GM12878 (cell line): ENCODE measurements around the gene RRBP1. TPM values are rescaled to one million over a fixed set of nuclear protein-coding genes. Genes with fewer than 3 reads are reported as not detected.

Experiments used
- ATF7 ChIP-seq: fragments of 450-650 bp; IDR thresholded peaks from 2 replicates; pipeline ENCODE4 v1.6.1; 2016; ENCODE audit warnings: low read depth, mild to moderate bottlenecking
- CBX3 ChIP-seq: fragments of 200-600 bp; sonication (generic); IDR thresholded peaks from 2 replicates; pipeline ENCODE4 v1.6.1; 2016; ENCODE audit warnings: low read depth, borderline replicate concordance
- CBX5 ChIP-seq: sonication (generic); IDR thresholded peaks from 2 replicates; pipeline ENCODE4 v1.6.1; 2016; ENCODE audit warnings: low read depth, moderate library complexity, mild to moderate bottlenecking, inconsistent platforms
- HCFC1 ChIP-seq: fragments of 150-350 bp; IDR thresholded peaks from 2 replicates; pipeline ENCODE4 v1.6.1; 2014; ENCODE audit warnings: low read length
- MEF2B ChIP-seq: fragments of 450-650 bp; IDR thresholded peaks from 2 replicates; pipeline ENCODE4 v1.6.1; 2018; ENCODE audit warnings: mild to moderate bottlenecking, moderate library complexity; ENCODE audit not compliant: partially characterized antibody, poor library complexity, severe bottlenecking
- MYB ChIP-seq: fragments of 150-350 bp; IDR thresholded peaks from 2 replicates; pipeline ENCODE4 v1.6.1; 2014; ENCODE audit warnings: mild to moderate bottlenecking, low read depth, low read length, borderline replicate concordance
- MYC ChIP-seq: IDR thresholded peaks from 2 replicates; pipeline ENCODE4 v1.6.1; 2011; ENCODE audit warnings: mild to moderate bottlenecking, low read length, moderate library complexity, inconsistent platforms; ENCODE audit not compliant: insufficient read depth, insufficient replicate concordance, insufficient read length, severe bottlenecking
- NFIC ChIP-seq: IDR thresholded peaks from 2 replicates; pipeline ENCODE4 v1.6.1; 2012; ENCODE audit warnings: low read depth, mild to moderate bottlenecking, inconsistent platforms, low read length, moderate library complexity
- NR2F1 ChIP-seq: fragments of 450-650 bp; conservative IDR thresholded peaks from 2 replicates; pipeline ENCODE4 v1.6.1; 2017; ENCODE audit warnings: mild to moderate bottlenecking
- PAX8 ChIP-seq: fragments of 450-650 bp; IDR thresholded peaks from 2 replicates; pipeline ENCODE4 v1.6.1; 2017; ENCODE audit warnings: mild to moderate bottlenecking, moderate library complexity
- POU2F2 ChIP-seq: IDR thresholded peaks from 3 replicates; pipeline ENCODE4 v1.6.1; 2011; ENCODE audit warnings: low read depth, mild to moderate bottlenecking, low read length, borderline replicate concordance
- RAD51 ChIP-seq: fragments of 450-650 bp; IDR thresholded peaks from 2 replicates; pipeline ENCODE4 v1.6.1; 2016; ENCODE audit warnings: moderate library complexity, mild to moderate bottlenecking, inconsistent platforms
- STAT3 ChIP-seq: IDR thresholded peaks from 2 replicates; pipeline ENCODE4 v1.6.1; 2011; ENCODE audit warnings: low read depth, low read length, improper control_type of control experiment
- YY1 ChIP-seq: IDR thresholded peaks from 2 replicates; pipeline ENCODE4 v1.6.1; 2011; ENCODE audit warnings: low read depth, mild to moderate bottlenecking, low read length
- ZBTB4 ChIP-seq: fragments of 450-650 bp; formaldehyde crosslinking; IDR thresholded peaks from 2 replicates; pipeline ENCODE4 v1.4.0; 2022; ENCODE audit warnings: mild to moderate bottlenecking, moderate library complexity
- polyA plus RNA-seq, 11 experiments: library from polyadenylated mRNA; depleted of rRNA in 4 of 11; unstranded in 6 of 11; stranded (reverse) in 5 of 11; fragments of >200 nt; fragmentation: Nextera tagmentation in 4 of 11; fragmentation: Illumina TruSeq in 1 of 11; extraction: Ambion mirVana in 4 of 11; extraction: Trizol in 1 of 11; gene quantifications; 1 replicate in 1 of 11; 2 replicates in 10 of 11; pipeline versions ENCODE4 v1.2.1 to v1.2.3, GENCODE V29; 2011 to 2016; ENCODE audit warnings: inconsistent platforms in 2 of 11, missing spikeins in 2 of 11, low read depth in 1 of 11
- total RNA-seq, 4 experiments: library from RNA; depleted of rRNA in 3 of 4; stranded (reverse); fragments of >200 nt in 3 of 4; fragmentation: Illumina TruSeq in 1 of 4; extraction: Trizol in 1 of 4; gene quantifications; 2 replicates each; pipeline versions ENCODE4 v1.2.1 to v1.2.3, GENCODE V29; 2013 to 2021

The RRBP1 gene
- total and polyA plus RNA-seq, 10 of the 15 experiments (the other 5 are each of a cell fraction or from before 2014, with no cell fraction given), result 1.2 to 57.4 (median 24.6) TPM

- TF ChIP-seq MYC (no peak), RAD51 (no peak), ATF7 (no peak), YY1 (no peak), MEF2B (no peak), ZBTB4 (CRISPR knock-in tag) (no peak), CBX3 (no peak), PAX8 (no peak), CBX5 (no peak), NFIC (no peak), HCFC1 (no peak), MYB (no peak), POU2F2 (no peak), STAT3 (no peak), NR2F1 (no peak)
- TF ChIP-seq, all 136 proteins: peak for 0
Measured at GRCh38 chr20:17657079-17657825, 24.8 kb downstream of the RRBP1 start (continued).
